ENCODE measurements around the gene PTPRO.

PTPRO gene

GRCh38 chr12:15544589-15544988 is 222.3 kb downstream of the PTPRO start:
- H3K4me3 ChIP-seq: no peak overlapping the region
- no peaks in the 10 kb centered on the region for H3K9me3 ChIP-seq
- in situ Hi-C loops (cut with MboI; ENCODE audit: low sequenced_read_pairs): no loop called here
- no peaks in the 10 kb centered on the region for H3K36me3 ChIP-seq (replicated peaks)
- DNase-seq (ENCODE audit: low spot score in 2 of 2): peak in 1 of 2 experiments; percentile 12
- H3K4me1 ChIP-seq: peaks cover 8% of the 10 kb centered on the region
- H3K27me3 ChIP-seq (ENCODE audit: low read depth): peaks cover 5% of the 10 kb centered on the region

- Histone ChIP-seq H3K4me3 (no peak overlapping the region), H3K4me1 (peaks cover under 1% of the 10 kb centered on the region), H3K36me3 (replicated peaks) (no peaks in the 10 kb centered on the region), H3K9me3 (no peaks in the 10 kb centered on the region), H3K27me3 (ENCODE audit: low read depth) (peaks cover 6% of the 10 kb centered on the region)
- no peak for DNase-seq (ENCODE audit: low spot score in 2 of 2)
- in situ Hi-C loops (cut with MboI; ENCODE audit: low sequenced_read_pairs): no loop called here
Measured at GRCh38 chr12:15545334-15545733, 223.0 kb downstream of the PTPRO start.

GRCh38 chr12:15546102-15546701 is 223.9 kb downstream of the PTPRO start:
- in situ Hi-C loops (cut with MboI; ENCODE audit: low sequenced_read_pairs): no loop called here

GRCh38 chr12:15547063-15547462 is 224.8 kb downstream of the PTPRO start:
- in situ Hi-C loops (cut with MboI; ENCODE audit: low sequenced_read_pairs): no loop called here
- no peak overlapping the region for H3K4me3 ChIP-seq
- no peaks in the 10 kb centered on the region for H3K36me3 ChIP-seq (replicated peaks)
- no peaks in the 10 kb centered on the region for H3K9me3 ChIP-seq
- peaks cover 10% of the 10 kb centered on the region for H3K27me3 ChIP-seq (ENCODE audit: low read depth)
- DNase-seq (ENCODE audit: low spot score in 2 of 2): no peak
- no peaks in the 10 kb centered on the region for H3K4me1 ChIP-seq

More at GRCh38 chr12:15546102-15546701, 223.9 kb downstream of the PTPRO start:
- Histone ChIP-seq H3K4me3 (no peak overlapping the region), H3K4me1 (no peaks in the 10 kb centered on the region), H3K27me3 (ENCODE audit: low read depth) (peaks cover 10% of the 10 kb centered on the region), H3K36me3 (replicated peaks) (no peaks in the 10 kb centered on the region), H3K9me3 (no peaks in the 10 kb centered on the region)
- DNase-seq (ENCODE audit: low spot score in 2 of 2): no peak

GRCh38 chr12:15547691-15548090 is 225.4 kb downstream of the PTPRO start:
- Histone ChIP-seq H3K27me3 (ENCODE audit: low read depth) (peaks cover 10% of the 10 kb centered on the region), H3K4me1 (no peaks in the 10 kb centered on the region), H3K4me3 (no peak overlapping the region), H3K9me3 (no peaks in the 10 kb centered on the region), H3K36me3 (replicated peaks) (no peaks in the 10 kb centered on the region)
- no peak for DNase-seq (ENCODE audit: low spot score in 2 of 2)
- in situ Hi-C loops (cut with MboI; ENCODE audit: low sequenced_read_pairs): no loop called here

- no peak for DNase-seq (ENCODE audit: low spot score in 2 of 2)
- in situ Hi-C loops (cut with MboI; ENCODE audit: low sequenced_read_pairs): no loop called here
Measured at GRCh38 chr12:15550793-15551192, 228.5 kb downstream of the PTPRO start.

GRCh38 chr12:15555446-15555845 is 233.1 kb downstream of the PTPRO start:
- no peaks in the 10 kb centered on the region for H3K9me3 ChIP-seq
- in situ Hi-C loops (cut with MboI; ENCODE audit: low sequenced_read_pairs): no loop called here
- DNase-seq (ENCODE audit: low spot score in 2 of 2): no peak
- H3K27me3 ChIP-seq (ENCODE audit: low read depth): peaks cover 5% of the 10 kb centered on the region; the same call in 1 of the 2 replicates
- no peak overlapping the region for H3K4me3 ChIP-seq
- no peaks in the 10 kb centered on the region for H3K4me1 ChIP-seq
- no peaks in the 10 kb centered on the region for H3K36me3 ChIP-seq (replicated peaks)

More at GRCh38 chr12:15550793-15551192, 228.5 kb downstream of the PTPRO start:
- no peak overlapping the region for H3K4me3 ChIP-seq
- H3K9me3 ChIP-seq: no peaks in the 10 kb centered on the region
- peaks cover 10% of the 10 kb centered on the region for H3K27me3 ChIP-seq (ENCODE audit: low read depth)
- H3K36me3 ChIP-seq (replicated peaks): no peaks in the 10 kb centered on the region
- no peaks in the 10 kb centered on the region for H3K4me1 ChIP-seq

GRCh38 chr12:15556411-15557102 is 234.2 kb downstream of the PTPRO start:
- Histone ChIP-seq H3K4me3 (no peak overlapping the region), H3K4me1 (no peaks in the 10 kb centered on the region), H3K9me3 (no peaks in the 10 kb centered on the region), H3K27me3 (ENCODE audit: low read depth) (peaks cover 6% of the 10 kb centered on the region), H3K36me3 (replicated peaks) (no peaks in the 10 kb centered on the region)
- in situ Hi-C loops (cut with MboI; ENCODE audit: low sequenced_read_pairs): no loop called here
- DNase-seq (ENCODE audit: low spot score in 2 of 2): no peak

- Histone ChIP-seq H3K4me3 (no peak overlapping the region), H3K27me3 (ENCODE audit: low read depth) (peaks cover 13% of the 10 kb centered on the region), H3K36me3 (replicated peaks) (no peaks in the 10 kb centered on the region), H3K9me3 (no peaks in the 10 kb centered on the region), H3K4me1 (no peaks in the 10 kb centered on the region)
- DNase-seq (ENCODE audit: low spot score in 2 of 2): no peak
- in situ Hi-C loops (cut with MboI; ENCODE audit: low sequenced_read_pairs): no loop called here
Measured at GRCh38 chr12:15558915-15559528, 236.7 kb downstream of the PTPRO start.

- no peak for DNase-seq (ENCODE audit: low spot score in 2 of 2)
- Histone ChIP-seq H3K36me3 (replicated peaks) (no peaks in the 10 kb centered on the region), H3K9me3 (no peaks in the 10 kb centered on the region), H3K27me3 (ENCODE audit: low read depth) (peaks cover 15% of the 10 kb centered on the region), H3K4me3 (no peak overlapping the region), H3K4me1 (no peaks in the 10 kb centered on the region)
- in situ Hi-C loops (cut with MboI; ENCODE audit: low sequenced_read_pairs): no loop called here
Measured at GRCh38 chr12:15561396-15561795, 239.1 kb downstream of the PTPRO start.

GRCh38 chr12:15562263-15562662 is 240.0 kb downstream of the PTPRO start:
- no peaks in the 10 kb centered on the region for H3K36me3 ChIP-seq (replicated peaks)
- no peaks in the 10 kb centered on the region for H3K9me3 ChIP-seq
- in situ Hi-C loops (cut with MboI; ENCODE audit: low sequenced_read_pairs): no loop called here
- H3K27me3 ChIP-seq (ENCODE audit: low read depth): peaks cover 15% of the 10 kb centered on the region
- no peaks in the 10 kb centered on the region for H3K4me1 ChIP-seq
- H3K4me3 ChIP-seq: no peak overlapping the region
- DNase-seq (ENCODE audit: low spot score in 2 of 2): no peak

GRCh38 chr12:15563663-15564062 is 241.4 kb downstream of the PTPRO start:
- no peak for DNase-seq (ENCODE audit: low spot score in 2 of 2)
- no peaks in the 10 kb centered on the region for H3K9me3 ChIP-seq
- H3K27me3 ChIP-seq (ENCODE audit: low read depth): peaks cover 15% of the 10 kb centered on the region
- in situ Hi-C loops (cut with MboI; ENCODE audit: low sequenced_read_pairs): no loop called here
- no peak overlapping the region for H3K4me3 ChIP-seq
- H3K4me1 ChIP-seq: no peaks in the 10 kb centered on the region
- H3K36me3 ChIP-seq (replicated peaks): no peaks in the 10 kb centered on the region

GRCh38 chr12:15574353-15574752 is 252.0 kb downstream of the PTPRO start:
- in situ Hi-C loops (cut with MboI; ENCODE audit: low sequenced_read_pairs): no loop called here
- peaks cover 3% of the 10 kb centered on the region for H3K27me3 ChIP-seq (ENCODE audit: low read depth)
- no peak for DNase-seq (ENCODE audit: low spot score in 2 of 2)
- no peak overlapping the region for H3K4me3 ChIP-seq
- no peaks in the 10 kb centered on the region for H3K4me1 ChIP-seq
- no peaks in the 10 kb centered on the region for H3K36me3 ChIP-seq (replicated peaks)
- H3K9me3 ChIP-seq: no peaks in the 10 kb centered on the region

All from HAP-1 (cell line).